ENCODE measurements around the gene SH3GL1. TPM values are rescaled to one million over a fixed set of nuclear protein-coding genes. Genes with fewer than 3 reads are reported as not detected.

Gene SH3GL1
- total and polyA plus RNA-seq, 9 of the 15 experiments (the other 6 are each of a cell fraction or from before 2014, with no cell fraction given), result 1.7 to 75.3 (median 25.7) TPM

DNA sequence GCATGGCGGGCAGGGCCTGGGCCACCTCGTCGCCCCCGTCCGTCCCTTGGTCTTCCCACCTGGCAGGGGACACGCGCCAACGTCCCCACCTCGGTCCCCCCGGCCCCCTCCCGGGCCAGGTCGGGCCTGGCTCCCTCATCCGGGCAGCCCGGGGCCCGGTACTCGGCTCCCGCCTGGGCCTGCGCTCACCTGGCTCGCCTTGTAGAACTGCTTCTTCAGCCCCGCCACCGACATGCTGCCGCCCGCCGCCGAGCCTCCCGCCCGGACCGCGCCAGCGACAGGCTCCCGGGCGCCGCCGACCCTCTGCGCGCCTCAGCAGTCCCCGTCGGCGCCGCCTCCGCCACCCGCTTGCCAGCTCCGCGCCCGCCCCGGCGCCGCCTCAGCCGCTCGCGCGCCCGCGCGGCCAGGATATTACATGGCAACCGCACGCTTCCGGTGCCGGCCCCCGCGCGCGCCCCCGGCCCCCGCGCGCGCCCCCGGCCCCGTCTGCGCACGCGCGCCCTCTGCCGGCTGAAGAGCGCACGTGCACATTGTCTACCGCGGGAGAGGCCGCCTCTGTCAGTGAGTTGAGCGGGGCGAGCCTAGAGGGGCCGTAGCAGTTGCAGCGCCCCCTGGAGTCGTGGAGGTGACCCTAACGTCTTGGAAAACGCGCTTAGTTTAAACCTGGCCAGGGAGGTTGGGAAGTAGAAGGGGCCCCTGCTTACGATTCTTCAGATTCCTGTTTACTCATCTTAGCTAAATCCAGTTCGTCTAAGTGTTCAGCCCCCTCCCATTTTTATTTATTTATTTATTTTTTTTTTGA lies at the start of gene SH3GL1 (continued):
- TF ChIP-seq, protein P1, sequence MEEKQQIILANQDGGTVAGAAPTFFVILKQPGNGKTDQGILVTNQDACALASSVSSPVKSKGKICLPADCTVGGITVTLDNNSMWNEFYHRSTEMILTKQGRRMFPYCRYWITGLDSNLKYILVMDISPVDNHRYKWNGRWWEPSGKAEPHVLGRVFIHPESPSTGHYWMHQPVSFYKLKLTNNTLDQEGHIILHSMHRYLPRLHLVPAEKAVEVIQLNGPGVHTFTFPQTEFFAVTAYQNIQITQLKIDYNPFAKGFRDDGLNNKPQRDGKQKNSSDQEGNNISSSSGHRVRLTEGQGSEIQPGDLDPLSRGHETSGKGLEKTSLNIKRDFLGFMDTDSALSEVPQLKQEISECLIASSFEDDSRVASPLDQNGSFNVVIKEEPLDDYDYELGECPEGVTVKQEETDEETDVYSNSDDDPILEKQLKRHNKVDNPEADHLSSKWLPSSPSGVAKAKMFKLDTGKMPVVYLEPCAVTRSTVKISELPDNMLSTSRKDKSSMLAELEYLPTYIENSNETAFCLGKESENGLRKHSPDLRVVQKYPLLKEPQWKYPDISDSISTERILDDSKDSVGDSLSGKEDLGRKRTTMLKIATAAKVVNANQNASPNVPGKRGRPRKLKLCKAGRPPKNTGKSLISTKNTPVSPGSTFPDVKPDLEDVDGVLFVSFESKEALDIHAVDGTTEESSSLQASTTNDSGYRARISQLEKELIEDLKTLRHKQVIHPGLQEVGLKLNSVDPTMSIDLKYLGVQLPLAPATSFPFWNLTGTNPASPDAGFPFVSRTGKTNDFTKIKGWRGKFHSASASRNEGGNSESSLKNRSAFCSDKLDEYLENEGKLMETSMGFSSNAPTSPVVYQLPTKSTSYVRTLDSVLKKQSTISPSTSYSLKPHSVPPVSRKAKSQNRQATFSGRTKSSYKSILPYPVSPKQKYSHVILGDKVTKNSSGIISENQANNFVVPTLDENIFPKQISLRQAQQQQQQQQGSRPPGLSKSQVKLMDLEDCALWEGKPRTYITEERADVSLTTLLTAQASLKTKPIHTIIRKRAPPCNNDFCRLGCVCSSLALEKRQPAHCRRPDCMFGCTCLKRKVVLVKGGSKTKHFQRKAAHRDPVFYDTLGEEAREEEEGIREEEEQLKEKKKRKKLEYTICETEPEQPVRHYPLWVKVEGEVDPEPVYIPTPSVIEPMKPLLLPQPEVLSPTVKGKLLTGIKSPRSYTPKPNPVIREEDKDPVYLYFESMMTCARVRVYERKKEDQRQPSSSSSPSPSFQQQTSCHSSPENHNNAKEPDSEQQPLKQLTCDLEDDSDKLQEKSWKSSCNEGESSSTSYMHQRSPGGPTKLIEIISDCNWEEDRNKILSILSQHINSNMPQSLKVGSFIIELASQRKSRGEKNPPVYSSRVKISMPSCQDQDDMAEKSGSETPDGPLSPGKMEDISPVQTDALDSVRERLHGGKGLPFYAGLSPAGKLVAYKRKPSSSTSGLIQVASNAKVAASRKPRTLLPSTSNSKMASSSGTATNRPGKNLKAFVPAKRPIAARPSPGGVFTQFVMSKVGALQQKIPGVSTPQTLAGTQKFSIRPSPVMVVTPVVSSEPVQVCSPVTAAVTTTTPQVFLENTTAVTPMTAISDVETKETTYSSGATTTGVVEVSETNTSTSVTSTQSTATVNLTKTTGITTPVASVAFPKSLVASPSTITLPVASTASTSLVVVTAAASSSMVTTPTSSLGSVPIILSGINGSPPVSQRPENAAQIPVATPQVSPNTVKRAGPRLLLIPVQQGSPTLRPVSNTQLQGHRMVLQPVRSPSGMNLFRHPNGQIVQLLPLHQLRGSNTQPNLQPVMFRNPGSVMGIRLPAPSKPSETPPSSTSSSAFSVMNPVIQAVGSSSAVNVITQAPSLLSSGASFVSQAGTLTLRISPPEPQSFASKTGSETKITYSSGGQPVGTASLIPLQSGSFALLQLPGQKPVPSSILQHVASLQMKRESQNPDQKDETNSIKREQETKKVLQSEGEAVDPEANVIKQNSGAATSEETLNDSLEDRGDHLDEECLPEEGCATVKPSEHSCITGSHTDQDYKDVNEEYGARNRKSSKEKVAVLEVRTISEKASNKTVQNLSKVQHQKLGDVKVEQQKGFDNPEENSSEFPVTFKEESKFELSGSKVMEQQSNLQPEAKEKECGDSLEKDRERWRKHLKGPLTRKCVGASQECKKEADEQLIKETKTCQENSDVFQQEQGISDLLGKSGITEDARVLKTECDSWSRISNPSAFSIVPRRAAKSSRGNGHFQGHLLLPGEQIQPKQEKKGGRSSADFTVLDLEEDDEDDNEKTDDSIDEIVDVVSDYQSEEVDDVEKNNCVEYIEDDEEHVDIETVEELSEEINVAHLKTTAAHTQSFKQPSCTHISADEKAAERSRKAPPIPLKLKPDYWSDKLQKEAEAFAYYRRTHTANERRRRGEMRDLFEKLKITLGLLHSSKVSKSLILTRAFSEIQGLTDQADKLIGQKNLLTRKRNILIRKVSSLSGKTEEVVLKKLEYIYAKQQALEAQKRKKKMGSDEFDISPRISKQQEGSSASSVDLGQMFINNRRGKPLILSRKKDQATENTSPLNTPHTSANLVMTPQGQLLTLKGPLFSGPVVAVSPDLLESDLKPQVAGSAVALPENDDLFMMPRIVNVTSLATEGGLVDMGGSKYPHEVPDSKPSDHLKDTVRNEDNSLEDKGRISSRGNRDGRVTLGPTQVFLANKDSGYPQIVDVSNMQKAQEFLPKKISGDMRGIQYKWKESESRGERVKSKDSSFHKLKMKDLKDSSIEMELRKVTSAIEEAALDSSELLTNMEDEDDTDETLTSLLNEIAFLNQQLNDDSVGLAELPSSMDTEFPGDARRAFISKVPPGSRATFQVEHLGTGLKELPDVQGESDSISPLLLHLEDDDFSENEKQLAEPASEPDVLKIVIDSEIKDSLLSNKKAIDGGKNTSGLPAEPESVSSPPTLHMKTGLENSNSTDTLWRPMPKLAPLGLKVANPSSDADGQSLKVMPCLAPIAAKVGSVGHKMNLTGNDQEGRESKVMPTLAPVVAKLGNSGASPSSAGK (IDR thresholded peaks at IDR 0.05), result no peak
- TF ChIP-seq CHCHD3 (CRISPR knock-in tag; IDR thresholded peaks at IDR 0.05) (no peak), ARID1B (IDR thresholded peaks at IDR 0.05) (no peak; the same call in 1 of the 2 replicates), RBM34 (IDR thresholded peaks at IDR 0.05; ENCODE audit: borderline replicate concordance, insufficient read depth, low read length) (no peak), ZNF133 (CRISPR knock-in tag; IDR thresholded peaks at IDR 0.05) (no peak), CAMTA2 (CRISPR knock-in tag; conservative IDR thresholded peaks at IDR 0.05) (no peak), HDAC2 (IDR thresholded peaks at IDR 0.05) (no peak), PHTF2 (CRISPR knock-in tag; IDR thresholded peaks at IDR 0.05) (no peak), THRAP3 (IDR thresholded peaks at IDR 0.05; ENCODE audit: borderline replicate concordance) (no peak), JUND (IDR thresholded peaks at IDR 0.05; ENCODE audit: borderline replicate concordance, low read depth, low read length) (peak; percentile 83), JUND (tag; IDR thresholded peaks at IDR 0.05; ENCODE audit: borderline replicate concordance, low read depth, low read length) (no peak; the same call in 2 of the 3 replicates), ATF7 (IDR thresholded peaks at IDR 0.05) (peak; percentile 57; the same call in 1 of the 2 replicates)
- TF ChIP-seq, protein P2, sequence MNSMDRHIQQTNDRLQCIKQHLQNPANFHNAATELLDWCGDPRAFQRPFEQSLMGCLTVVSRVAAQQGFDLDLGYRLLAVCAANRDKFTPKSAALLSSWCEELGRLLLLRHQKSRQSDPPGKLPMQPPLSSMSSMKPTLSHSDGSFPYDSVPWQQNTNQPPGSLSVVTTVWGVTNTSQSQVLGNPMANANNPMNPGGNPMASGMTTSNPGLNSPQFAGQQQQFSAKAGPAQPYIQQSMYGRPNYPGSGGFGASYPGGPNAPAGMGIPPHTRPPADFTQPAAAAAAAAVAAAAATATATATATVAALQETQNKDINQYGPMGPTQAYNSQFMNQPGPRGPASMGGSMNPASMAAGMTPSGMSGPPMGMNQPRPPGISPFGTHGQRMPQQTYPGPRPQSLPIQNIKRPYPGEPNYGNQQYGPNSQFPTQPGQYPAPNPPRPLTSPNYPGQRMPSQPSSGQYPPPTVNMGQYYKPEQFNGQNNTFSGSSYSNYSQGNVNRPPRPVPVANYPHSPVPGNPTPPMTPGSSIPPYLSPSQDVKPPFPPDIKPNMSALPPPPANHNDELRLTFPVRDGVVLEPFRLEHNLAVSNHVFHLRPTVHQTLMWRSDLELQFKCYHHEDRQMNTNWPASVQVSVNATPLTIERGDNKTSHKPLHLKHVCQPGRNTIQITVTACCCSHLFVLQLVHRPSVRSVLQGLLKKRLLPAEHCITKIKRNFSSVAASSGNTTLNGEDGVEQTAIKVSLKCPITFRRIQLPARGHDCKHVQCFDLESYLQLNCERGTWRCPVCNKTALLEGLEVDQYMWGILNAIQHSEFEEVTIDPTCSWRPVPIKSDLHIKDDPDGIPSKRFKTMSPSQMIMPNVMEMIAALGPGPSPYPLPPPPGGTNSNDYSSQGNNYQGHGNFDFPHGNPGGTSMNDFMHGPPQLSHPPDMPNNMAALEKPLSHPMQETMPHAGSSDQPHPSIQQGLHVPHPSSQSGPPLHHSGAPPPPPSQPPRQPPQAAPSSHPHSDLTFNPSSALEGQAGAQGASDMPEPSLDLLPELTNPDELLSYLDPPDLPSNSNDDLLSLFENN (IDR thresholded peaks at IDR 0.05; ENCODE audit: low read depth in 2 of 2, low read length in 2 of 2), result 0 out of 4 replicates have a peak, but pooled peaks of 1 of the 2 experiments have one; percentile 37

Data from K562 (cell line).